Measurements from ENCODE around the gene S100A16. TPM values are rescaled to one million over a fixed set of nuclear protein-coding genes. Genes with fewer than 3 reads are reported as not detected.
A peak's percentile ranks its signal among the peaks of the same experiment; 100 is the strongest.

Gene S100A16
- 10 to 100 TPM; 20.1 to 42.5 TPM for total RNA-seq

DNA sequence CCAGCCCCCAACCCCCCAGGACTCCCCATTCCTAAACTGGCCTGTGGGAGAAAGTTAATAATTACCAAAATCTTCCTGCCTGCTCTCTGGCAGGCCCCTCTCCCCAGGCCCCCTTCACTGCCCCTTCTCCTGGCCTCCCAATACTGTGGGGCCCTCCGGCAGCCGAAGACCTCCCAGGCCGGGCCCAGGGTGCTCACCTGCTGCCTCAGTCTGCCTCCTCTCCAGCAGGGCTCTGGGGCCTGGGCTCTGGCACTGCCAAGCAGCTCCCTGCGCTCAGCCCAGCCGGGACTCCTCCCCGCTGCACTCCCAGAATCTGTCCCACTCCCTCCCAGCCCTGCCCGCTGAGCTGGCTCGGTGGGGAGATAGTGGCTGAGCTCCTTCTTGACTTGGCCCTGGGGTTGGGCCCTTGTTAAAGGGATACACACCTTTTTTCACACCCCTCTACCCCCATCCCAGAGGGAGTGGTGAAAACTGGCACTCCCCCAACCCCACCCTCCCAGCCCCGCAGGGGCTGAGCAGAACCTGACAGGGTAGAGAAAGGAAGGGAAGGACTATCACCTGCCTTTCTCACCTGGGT lies at the start of gene S100A16:
Gene S100A16, minus strand, starts transcription at position 383 of the 577 bp plus-strand sequence. CDS start 4,986 bp downstream, outside the sequence.
- H3K27ac ChIP-seq, result peak within 1 kb of the TSS; percentile 67 to 89 (median 85)
- peak; percentile 76 for ATAC-seq

DNA sequence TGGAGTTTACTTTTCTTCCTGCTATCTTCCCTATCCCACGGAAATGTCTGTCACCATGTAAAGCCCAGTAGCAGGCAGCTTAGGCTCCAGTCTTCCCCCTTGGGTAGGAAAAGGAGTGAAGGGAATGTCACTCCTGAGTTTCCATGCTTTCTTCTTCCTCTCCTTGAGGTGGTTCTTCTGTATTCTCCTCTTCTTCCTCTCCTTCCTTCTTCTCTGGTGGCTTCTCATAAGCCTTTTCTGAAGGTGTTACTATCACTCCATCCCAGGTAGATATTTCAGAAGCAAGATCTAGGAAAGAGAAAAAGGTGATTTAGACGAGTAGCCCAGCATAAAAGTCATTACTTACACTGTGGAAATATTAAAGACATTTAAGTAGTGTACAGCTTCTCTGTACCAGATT lies 49.3 kb upstream of the S100A16 start:
- peaks cover 18% of the 10 kb centered on the region for H3K4me1 ChIP-seq
- ATAC-seq, result no peak
- TF ChIP-seq POLR2A (IDR thresholded peaks at IDR 0.05), result no peak
- TF ChIP-seq, protein P1, sequence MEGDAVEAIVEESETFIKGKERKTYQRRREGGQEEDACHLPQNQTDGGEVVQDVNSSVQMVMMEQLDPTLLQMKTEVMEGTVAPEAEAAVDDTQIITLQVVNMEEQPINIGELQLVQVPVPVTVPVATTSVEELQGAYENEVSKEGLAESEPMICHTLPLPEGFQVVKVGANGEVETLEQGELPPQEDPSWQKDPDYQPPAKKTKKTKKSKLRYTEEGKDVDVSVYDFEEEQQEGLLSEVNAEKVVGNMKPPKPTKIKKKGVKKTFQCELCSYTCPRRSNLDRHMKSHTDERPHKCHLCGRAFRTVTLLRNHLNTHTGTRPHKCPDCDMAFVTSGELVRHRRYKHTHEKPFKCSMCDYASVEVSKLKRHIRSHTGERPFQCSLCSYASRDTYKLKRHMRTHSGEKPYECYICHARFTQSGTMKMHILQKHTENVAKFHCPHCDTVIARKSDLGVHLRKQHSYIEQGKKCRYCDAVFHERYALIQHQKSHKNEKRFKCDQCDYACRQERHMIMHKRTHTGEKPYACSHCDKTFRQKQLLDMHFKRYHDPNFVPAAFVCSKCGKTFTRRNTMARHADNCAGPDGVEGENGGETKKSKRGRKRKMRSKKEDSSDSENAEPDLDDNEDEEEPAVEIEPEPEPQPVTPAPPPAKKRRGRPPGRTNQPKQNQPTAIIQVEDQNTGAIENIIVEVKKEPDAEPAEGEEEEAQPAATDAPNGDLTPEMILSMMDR (IDR thresholded peaks at IDR 0.05), result no peak
- no peak overlapping the region for H3K27ac ChIP-seq
- H3K9me3 ChIP-seq, result no peaks in the 10 kb centered on the region
- H3K36me3 ChIP-seq (replicated peaks in 1 of 2; ENCODE audit: insufficient read depth in 1 of 2, low read depth in 2 of 2), result peaks cover 5 to 54% of the 10 kb centered on the region in 2 donors
- WGBS, 2 donors, result 38 to 52% methylated on average over 2 of the region's 2 CpGs
- no peak for DNase-seq
- H3K27me3 ChIP-seq, result no peaks in the 10 kb centered on the region
- intact Hi-C loops (cut with DNase I), result no loop called here
- no peak overlapping the region for H3K4me3 ChIP-seq

More for the DNA sequence above, at the start of gene S100A16:
- Histone ChIP-seq H3K4me3 (peak within 1 kb of the TSS; percentile 28 to 40), H3K27me3 (no peaks in the 10 kb centered on the region), H3K36me3 (replicated peaks in 1 of 2; ENCODE audit: insufficient read depth in 1 of 2, low read depth in 2 of 2) (no peaks in the 10 kb centered on the region), H3K4me1 (peaks cover 65% of the 10 kb centered on the region), H3K9me3 (no peaks in the 10 kb centered on the region)
- intact Hi-C loops (cut with DNase I), result loop anchor here (5.0 kb wide), 1 partner anchor 36 kb away; no protein-coding TSS in a partner anchor
- TF ChIP-seq, protein P1 (IDR thresholded peaks at IDR 0.05), result no peak
- peak; percentile 44 to 82 (median 76) for TF ChIP-seq POLR2A (IDR thresholded peaks at IDR 0.05)
- DNase-seq, result peak; percentile 70 to 84 (median 81)
- WGBS, 2 donors, result 13 to 28% methylated on average over 8 to 9 of the region's 9 CpGs

- intact Hi-C loops (cut with DNase I), result no loop called here
- TF ChIP-seq POLR2A (IDR thresholded peaks at IDR 0.05), result peak in 1 of 3 donors; percentile 12
- TF ChIP-seq, protein P1 (IDR thresholded peaks at IDR 0.05), result no peak
- H3K4me3 ChIP-seq, result no peak overlapping the region
- no peaks in the 10 kb centered on the region for H3K9me3 ChIP-seq
- H3K27me3 ChIP-seq, result no peaks in the 10 kb centered on the region
- 60 to 63% methylated on average over 9 of the region's 9 CpGs for WGBS, 2 donors
- H3K4me1 ChIP-seq, result peaks cover 18% of the 10 kb centered on the region
- DNase-seq (no peak), ATAC-seq (no peak)
- H3K27ac ChIP-seq, result no peak overlapping the region
- H3K36me3 ChIP-seq (replicated peaks in 1 of 2; ENCODE audit: insufficient read depth in 1 of 2, low read depth in 2 of 2), result peaks cover 5 to 44% of the 10 kb centered on the region in 2 donors
Measured at GRCh38 chr1:153661111-153661708, 48.3 kb upstream of the S100A16 start.

DNA sequence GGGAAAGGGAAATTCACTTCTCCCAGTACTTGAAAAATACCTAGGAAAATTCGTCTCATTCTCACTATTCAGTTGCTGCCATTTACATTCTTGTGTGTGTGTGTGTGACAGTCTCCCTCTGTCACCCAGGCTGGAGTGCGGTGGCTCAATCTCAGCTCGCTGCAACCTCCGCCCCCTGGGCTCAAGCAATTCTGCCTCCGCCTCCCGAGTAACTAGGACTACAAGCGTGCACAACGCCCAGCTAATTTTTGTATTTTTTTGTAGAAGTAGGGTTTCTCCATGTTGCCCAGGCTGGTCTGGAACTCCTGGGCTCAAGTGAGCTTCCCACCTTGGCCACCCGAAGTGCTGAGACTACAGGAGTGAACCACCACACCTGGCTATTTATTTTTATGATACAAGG lies 46.7 kb upstream of the S100A16 start:
- peak overlapping the region in 3 of 4 donors; percentile 91 to 99 (median 95) for H3K27ac ChIP-seq
- ATAC-seq (no peak), DNase-seq (no peak)
- intact Hi-C loops (cut with DNase I), result no loop called here
- H3K36me3 ChIP-seq (replicated peaks in 1 of 2; ENCODE audit: insufficient read depth in 1 of 2, low read depth in 2 of 2), result peaks cover 5 to 30% of the 10 kb centered on the region in 2 donors
- WGBS, 2 donors, result 44 to 61% methylated on average over 5 to 9 of the region's 9 CpGs
- H3K27me3 ChIP-seq, result no peaks in the 10 kb centered on the region
- no peaks in the 10 kb centered on the region for H3K9me3 ChIP-seq
- no peak overlapping the region for H3K4me3 ChIP-seq
- TF ChIP-seq, protein P1 (IDR thresholded peaks at IDR 0.05), result no peak
- no peak for TF ChIP-seq POLR2A (IDR thresholded peaks at IDR 0.05)
- peaks cover 18% of the 10 kb centered on the region for H3K4me1 ChIP-seq

Measured in body of pancreas (tissue), 4 donors.